Lower leg skin (tissue), 4 donors: ENCODE data around the gene S100A5. TPM values are rescaled to one million over a fixed set of nuclear protein-coding genes. Genes with fewer than 3 reads are reported as not detected.
"Not testable (repeated sequence)": the region's sequence is repeated elsewhere in the genome, so short reads cannot be mapped to it uniquely, and the experiment has no call there.

Experiments used
- DNase-seq, 2 donors: peaks; one replicate each; pipeline ENCODE4 v3.0.0-alpha.2; 2019; ENCODE audit warnings: low spot score in 2 of 2
- H3K4me3 ChIP-seq: fragments of 200-600 bp; sonication (generic); 2 replicates; pipeline ENCODE4 v1.5.1; 2017; ENCODE audit warnings: mild to moderate bottlenecking, low read depth; ENCODE audit not compliant: poor library complexity, severe bottlenecking
- CTCF ChIP-seq, 3 donors: fragments of 450-650 bp; IDR thresholded peaks; one replicate each; pipeline ENCODE4 v1.5.1; 2016; ENCODE audit warnings: antibody characterized with exemption in 3 of 3, mild to moderate bottlenecking in 3 of 3, moderate library complexity in 2 of 3
- POLR2A ChIP-seq, 2 donors: fragments of 450-650 bp; IDR thresholded peaks; one replicate each; pipeline ENCODE4 v1.6.1; 2016 to 2017; ENCODE audit warnings: antibody characterized with exemption in 2 of 2, mild to moderate bottlenecking in 1 of 2, moderate library complexity in 1 of 2
- WGBS, 2 donors: methylation state at CpG; one replicate each; pipeline ENCODE4 v1.1.5; 2018; 5-methylcytosine and 5-hydroxymethylcytosine counted together
- intact Hi-C: fragments of 100-400 bp; cut with DNase I; formaldehyde crosslinking; loops from one replicate; pipeline ENCODE4 v1.15.0; 2023; ENCODE audit warnings: low total_unique reads
- total RNA-seq, 4 donors: library from RNA; depleted of rRNA; stranded (reverse); fragments of >200 nt; gene quantifications; one replicate each; pipeline ENCODE4 v1.1.0, GENCODE V29; 2016

S100A5 gene
- total RNA-seq, 4 donors from 2014 or later = not detected

GRCh38 chr1:153565529-153566374 is 25.0 kb upstream of the S100A5 start, which contains the start of gene S100A2:
Gene S100A2 (minus strand): TSS chr1:153565844. CDS start chr1:153563877, 1,967 bp downstream.
- intact Hi-C loops = loop anchor here (5.0 kb wide), 1 partner anchor 53 kb away; no protein-coding TSS in a partner anchor
- TF ChIP-seq CTCF (IDR thresholded peaks at IDR 0.05) = no peak
- TF ChIP-seq POLR2A (IDR thresholded peaks at IDR 0.05) = no peak
- no peak within 1 kb of the TSS for H3K4me3 ChIP-seq
- WGBS, 2 donors = 8 to 12% methylated on average over 7 to 8 of the region's 8 CpGs
- peak; percentile 63 to 93 for DNase-seq

GRCh38 chr1:153563991-153564390 is 23.3 kb upstream of the S100A5 start:
- no peak for DNase-seq
- no peak overlapping the region for H3K4me3 ChIP-seq
- intact Hi-C loops = no loop called here
- no peak for TF ChIP-seq CTCF (IDR thresholded peaks at IDR 0.05)
- no peak for TF ChIP-seq POLR2A (IDR thresholded peaks at IDR 0.05)
- 77 to 80% methylated on average over 4 to 7 of the region's 7 CpGs for WGBS, 2 donors

- no peak for TF ChIP-seq CTCF (IDR thresholded peaks at IDR 0.05)
- TF ChIP-seq POLR2A (IDR thresholded peaks at IDR 0.05) = no peak
- 39 to 49% methylated on average over 6 of the region's 6 CpGs for WGBS, 2 donors
- H3K4me3 ChIP-seq = no peak overlapping the region
- intact Hi-C loops = no loop called here
- DNase-seq = no peak
Observed at GRCh38 chr1:153563483-153563901, 22.8 kb upstream of the S100A5 start.

GRCh38 chr1:153562021-153562420 is 21.3 kb upstream of the S100A5 start:
- intact Hi-C loops, H3K4me3 ChIP-seq, DNase-seq: not testable (repeated sequence)
- 68 to 74% methylated on average over 3 of the region's 3 CpGs for WGBS, 2 donors

GRCh38 chr1:153561466-153561985 is 20.8 kb upstream of the S100A5 start:
- 87 to 88% methylated on average over 3 of the region's 3 CpGs for WGBS, 2 donors
- intact Hi-C loops = no loop called here
- no peak for DNase-seq
- no peak overlapping the region for H3K4me3 ChIP-seq
- TF ChIP-seq POLR2A (IDR thresholded peaks at IDR 0.05) = no peak
- no peak for TF ChIP-seq CTCF (IDR thresholded peaks at IDR 0.05)

GRCh38 chr1:153560771-153561465 is 20.2 kb upstream of the S100A5 start:
- intact Hi-C loops = no loop called here
- no peak for TF ChIP-seq CTCF (IDR thresholded peaks at IDR 0.05)
- no peak for TF ChIP-seq POLR2A (IDR thresholded peaks at IDR 0.05)
- no peak for DNase-seq
- H3K4me3 ChIP-seq = no peak overlapping the region
- WGBS, 2 donors = 82 to 83% methylated on average over 10 of the region's 10 CpGs
